GM18508 (cell line): ENCODE results near the gene SCT.

Experiments used
- ATAC-seq: cut with Tn5 transposase; IDR thresholded peaks from one replicate; pipeline ENCODE4 v1.9.1; 2021; ENCODE audit warnings: moderate number of reproducible peaks; ENCODE audit not compliant: insufficient read depth, unreplicated experiment

The SCT gene

GRCh38 chr11:592501-592900, 34.5 kb downstream of the SCT start:
- no peak for ATAC-seq

- ATAC-seq = no peak
Observed at GRCh38 chr11:590997-591396, 36.0 kb downstream of the SCT start.

GRCh38 chr11:589798-590197, 37.2 kb downstream of the SCT start:
- no peak for ATAC-seq

GRCh38 chr11:587978-588380, 39.0 kb downstream of the SCT start:
- ATAC-seq = no peak

- no peak for ATAC-seq
Observed at GRCh38 chr11:587546-587945, 39.4 kb downstream of the SCT start.

- no peak for ATAC-seq
Observed at GRCh38 chr11:586376-587316, 40.3 kb downstream of the SCT start.

GRCh38 chr11:584287-584686, 42.7 kb downstream of the SCT start:
- no peak for ATAC-seq

GRCh38 chr11:581752-582151, 45.2 kb downstream of the SCT start:
- no peak for ATAC-seq

- no peak for ATAC-seq
Observed at GRCh38 chr11:581342-581741, 45.6 kb downstream of the SCT start.

- ATAC-seq = no peak
Observed at GRCh38 chr11:579830-580601, 47.0 kb downstream of the SCT start.

GRCh38 chr11:578276-579035, 48.5 kb downstream of the SCT start:
- no peak for ATAC-seq

GRCh38 chr11:577611-577894, 49.4 kb downstream of the SCT start:
- no peak for ATAC-seq

GRCh38 chr11:576811-577610, 50.0 kb downstream of the SCT start:
- ATAC-seq = no peak
